HTERT RPE-1 (cell line): ENCODE data around the gene KATNB1.

Source experiments
- in situ Hi-C: fragments of 300-500 bp; cut with MboI; formaldehyde crosslinking; loops from 4 replicates; pipeline ENCODE4 v1.14.3; 2020; ENCODE audit warnings: low sequenced_read_pairs

The KATNB1 gene

GRCh38 chr16:57735755-57736418 is at the start of gene KATNB1:
TSS of gene KATNB1 (plus strand) at chr16:57735770. CDS start at chr16:57737244, 1,474 bp downstream.
- in situ Hi-C loops, result no loop called here

- in situ Hi-C loops, result no loop called here
Measured at GRCh38 chr16:57686577-57686976, 49.0 kb upstream of the KATNB1 start.

GRCh38 chr16:57687363-57687929 is 48.1 kb upstream of the KATNB1 start:
- in situ Hi-C loops, result no loop called here

GRCh38 chr16:57688487-57688986 is 47.0 kb upstream of the KATNB1 start:
- in situ Hi-C loops, result no loop called here

DNA sequence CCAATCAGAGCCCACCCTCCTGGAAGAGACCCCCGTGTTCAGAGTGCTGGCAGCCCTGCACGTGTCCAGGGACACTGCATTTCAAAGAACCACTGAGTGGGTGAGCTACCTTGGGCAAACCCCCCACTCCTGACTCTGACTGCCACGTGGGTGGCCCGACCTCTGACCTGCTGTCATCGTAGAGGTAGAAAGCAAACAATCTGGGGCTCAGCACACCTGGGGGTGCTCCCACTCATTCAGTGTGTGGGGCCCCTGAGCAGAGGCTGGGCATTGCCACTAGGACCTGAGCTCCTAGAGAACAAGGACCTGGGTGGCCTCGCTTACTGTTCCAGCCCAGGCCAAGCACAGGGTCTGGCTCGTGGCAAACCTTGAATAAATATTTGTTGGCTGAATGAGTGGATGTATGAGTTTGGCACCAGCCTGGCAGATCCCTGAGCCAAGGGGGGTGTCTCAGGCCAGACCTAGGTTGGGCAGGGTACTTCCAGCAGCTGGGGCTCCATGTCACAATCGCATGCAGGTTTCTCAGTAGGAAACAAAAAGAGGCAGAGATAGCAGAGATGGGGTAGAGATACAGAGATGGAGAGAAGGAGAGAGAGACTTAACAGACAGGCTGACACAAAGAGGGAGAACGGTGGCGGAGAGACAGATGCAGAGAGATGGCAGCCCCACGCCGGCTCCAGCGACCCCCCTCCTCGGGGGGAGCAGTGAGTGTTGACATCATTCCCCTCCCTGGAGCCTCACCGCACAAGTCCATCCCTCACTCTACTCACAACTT is 46.4 kb upstream of the KATNB1 start:
- in situ Hi-C loops, result no loop called here

DNA sequence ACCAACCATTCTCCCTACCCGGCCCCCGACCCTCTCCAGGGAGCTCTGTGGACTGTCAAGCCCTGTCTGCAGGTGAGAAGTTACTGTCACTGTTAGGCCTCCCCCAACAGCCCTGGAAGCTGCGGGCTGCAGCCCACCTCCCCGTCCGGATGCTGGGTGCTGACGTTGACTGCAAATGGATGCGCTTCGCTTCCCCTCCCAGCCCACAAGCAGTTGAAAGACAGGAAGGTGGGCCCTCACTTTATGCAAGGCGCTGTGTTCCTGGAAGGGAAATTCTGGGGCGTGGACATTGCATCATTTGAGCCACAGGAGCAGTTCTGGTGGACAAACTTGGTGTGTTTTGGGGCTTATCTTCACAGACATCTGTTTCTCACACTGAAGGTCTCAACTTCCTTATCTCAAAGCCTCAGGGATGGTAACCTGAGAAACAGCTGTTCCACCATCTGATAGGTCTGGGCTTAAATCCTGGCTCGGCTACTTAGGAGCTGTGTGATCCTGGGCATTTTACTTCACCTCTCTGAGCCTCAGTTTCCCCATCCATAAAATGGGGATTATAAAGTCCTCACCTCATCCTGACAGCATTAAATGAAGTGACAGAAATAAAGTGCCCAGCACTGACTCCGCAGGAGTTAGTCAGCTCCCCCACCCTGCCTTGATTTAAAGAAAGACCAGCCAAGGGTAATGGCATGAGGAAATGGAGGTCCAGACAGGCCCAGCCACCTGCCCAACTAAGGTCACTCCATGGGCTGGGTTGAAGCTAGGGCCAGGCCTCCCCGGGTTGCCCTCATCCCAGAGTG is 45.6 kb upstream of the KATNB1 start:
- in situ Hi-C loops, result no loop called here

GRCh38 chr16:57690782-57691471 is 44.6 kb upstream of the KATNB1 start:
- in situ Hi-C loops, result no loop called here

- in situ Hi-C loops, result no loop called here
Measured at GRCh38 chr16:57692636-57693035, 42.9 kb upstream of the KATNB1 start.

DNA sequence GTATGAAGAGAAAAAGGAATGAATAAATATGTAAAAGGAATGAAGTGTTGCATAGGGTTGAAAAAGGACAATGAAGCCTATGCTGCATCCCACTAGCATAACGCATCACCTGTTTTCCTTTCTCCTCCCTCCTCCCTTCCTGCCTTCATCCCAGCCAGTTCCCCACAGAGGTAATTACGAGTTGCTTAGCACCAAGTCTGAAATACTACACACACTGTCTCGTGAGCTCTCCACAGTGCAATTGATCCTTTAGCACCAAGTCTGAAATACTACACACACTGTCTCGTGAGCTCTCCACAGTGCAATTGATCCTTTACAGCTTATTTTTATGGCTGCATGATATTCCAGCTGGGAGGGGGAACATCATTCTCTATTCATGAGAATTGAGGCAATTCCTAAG is 42.0 kb upstream of the KATNB1 start:
- in situ Hi-C loops, result no loop called here

GRCh38 chr16:57694231-57694724 is 41.3 kb upstream of the KATNB1 start:
- in situ Hi-C loops, result no loop called here

DNA sequence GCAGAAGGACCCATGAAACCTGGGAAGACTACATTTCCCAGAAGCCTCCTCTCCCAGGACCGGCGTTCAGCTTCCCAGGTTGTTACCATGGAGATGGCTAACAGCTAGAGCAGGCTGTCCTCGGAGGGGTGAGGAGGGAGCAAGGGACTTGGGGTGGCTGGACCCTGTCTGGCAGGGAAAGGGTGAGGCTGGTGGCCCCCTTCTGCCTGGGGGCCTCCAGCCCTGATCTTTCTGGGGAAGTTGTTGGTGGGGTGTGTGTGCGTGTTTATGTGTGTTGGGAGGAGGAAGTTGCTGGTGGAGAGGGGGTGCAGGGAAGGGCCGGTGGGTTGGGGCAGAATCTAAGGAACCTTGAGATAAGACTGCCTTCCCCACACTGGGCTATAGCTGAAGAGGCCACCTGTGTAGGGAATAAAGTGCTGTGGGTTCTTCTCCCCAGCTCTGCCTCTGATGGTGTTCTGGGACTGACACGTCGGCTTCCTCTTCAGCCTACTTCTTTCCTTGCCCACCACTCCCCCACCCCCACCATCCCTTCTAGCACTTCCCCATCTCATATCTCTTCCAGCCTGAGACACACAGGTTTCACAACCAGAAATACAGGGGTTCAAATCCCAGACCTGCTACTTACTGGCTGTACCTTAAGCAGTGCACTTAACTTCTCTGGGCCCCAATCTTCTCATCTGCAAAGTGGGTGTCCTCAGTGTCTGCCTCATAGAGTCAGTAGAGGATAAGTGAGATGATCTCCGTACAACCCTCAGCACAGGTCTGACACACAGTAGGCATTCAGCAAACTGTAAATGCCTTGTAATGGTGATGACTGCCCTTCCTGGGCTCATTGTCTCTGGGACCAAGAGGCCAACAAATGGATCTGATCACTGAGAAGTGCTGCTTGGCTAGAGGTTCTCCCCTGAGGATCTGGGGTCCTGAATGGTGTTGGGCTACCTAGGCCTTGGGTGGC is 40.6 kb upstream of the KATNB1 start, which contains the start of gene DRC7:
Gene DRC7, plus strand, starts transcription at position 82 of the 955 bp plus-strand sequence. CDS start 3,144 bp downstream, outside the sequence.
- in situ Hi-C loops, result no loop called here

DNA sequence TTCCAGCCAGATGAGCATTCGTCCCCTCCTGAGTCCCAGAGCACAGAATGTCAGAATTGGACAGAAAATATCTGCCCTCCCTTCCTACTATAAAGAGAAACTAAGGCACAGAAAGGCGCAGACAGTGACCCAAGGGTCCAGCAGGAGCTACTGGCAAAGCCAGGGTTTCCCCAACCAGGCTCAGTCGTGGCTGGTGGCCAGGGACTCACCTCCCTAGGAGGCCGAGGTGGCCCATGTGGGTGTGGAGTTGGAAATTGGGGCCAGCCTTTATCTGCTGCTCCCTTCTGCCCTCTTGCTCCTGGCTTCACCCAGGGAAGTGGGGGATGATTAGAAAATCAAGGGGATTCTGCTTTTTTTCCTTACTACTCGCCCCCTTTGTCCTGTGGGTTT is 39.9 kb upstream of the KATNB1 start:
- in situ Hi-C loops, result no loop called here

- in situ Hi-C loops, result no loop called here
Measured at GRCh38 chr16:57696240-57696639, 39.3 kb upstream of the KATNB1 start.

- in situ Hi-C loops, result no loop called here
Measured at GRCh38 chr16:57697896-57698537, 37.6 kb upstream of the KATNB1 start.

DNA sequence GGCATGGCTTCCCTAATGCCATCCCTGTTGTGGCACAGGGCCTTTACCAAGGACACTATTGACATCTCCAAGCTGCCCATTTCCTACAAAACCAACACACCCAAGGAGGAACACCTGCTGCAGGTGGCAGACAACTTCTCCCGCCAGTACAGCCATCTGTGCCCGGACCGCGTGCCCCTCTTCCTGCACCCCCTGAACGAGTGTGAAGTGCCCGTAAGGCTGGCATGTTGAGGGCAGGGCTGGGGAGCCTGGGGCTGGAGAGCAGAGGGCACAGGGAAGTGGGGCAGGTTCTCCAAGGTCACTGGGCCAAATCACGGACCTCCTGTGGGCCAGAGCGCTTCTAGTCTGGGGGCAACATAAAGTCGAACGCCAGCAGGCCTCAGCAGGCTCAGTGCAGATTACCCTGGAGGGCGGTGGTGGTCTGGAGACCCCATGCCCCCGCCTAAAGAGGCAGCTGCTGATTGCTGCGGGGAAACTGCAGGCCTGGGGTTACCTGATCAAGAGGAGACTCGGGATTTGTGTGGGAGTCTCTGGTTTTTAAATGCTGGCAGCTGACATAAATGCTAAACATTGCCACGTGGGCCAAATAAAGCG is 36.7 kb upstream of the KATNB1 start:
- in situ Hi-C loops, result no loop called here

- in situ Hi-C loops, result no loop called here
Measured at GRCh38 chr16:57699481-57699880, 36.1 kb upstream of the KATNB1 start.

DNA sequence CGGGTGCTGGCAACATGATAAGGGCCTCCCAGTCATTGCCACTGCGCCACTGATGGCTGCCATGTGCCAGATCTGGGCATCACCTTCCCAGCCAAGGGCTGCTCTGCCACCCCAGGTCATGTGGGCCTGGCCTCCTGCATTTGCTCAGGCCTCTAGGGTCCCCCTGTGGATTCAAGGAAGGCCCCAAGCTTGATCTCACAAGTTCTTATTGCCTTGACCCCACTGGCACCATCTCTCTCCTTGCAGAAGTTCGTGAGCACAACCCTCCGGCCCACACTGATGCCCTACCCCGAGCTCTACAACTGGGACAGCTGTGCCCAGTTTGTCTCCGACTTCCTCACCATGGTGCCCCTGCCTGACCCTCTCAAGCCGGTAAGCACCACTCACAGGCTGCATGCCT is 35.7 kb upstream of the KATNB1 start:
- in situ Hi-C loops, result no loop called here
